Glutamatergic neuron (in vitro differentiated cells): Measurements from ENCODE around the gene WNT5A. TPM values are rescaled to one million over a fixed set of nuclear protein-coding genes. Genes with fewer than 3 reads are reported as not detected.

Experiments used
- DNase-seq: peaks from one replicate; pipeline ENCODE4 v3.0.0; 2022
- H3K27ac Mint-ChIP-seq: one replicate; pipeline ENCODE4 v1.8.0; 2020; ENCODE audit warnings: mild to moderate bottlenecking, mixed read lengths, inconsistent platforms; ENCODE audit not compliant: unreplicated experiment
- H3K27me3 Mint-ChIP-seq: one replicate; pipeline ENCODE4 v1.8.0; 2020; ENCODE audit warnings: mild to moderate bottlenecking, moderate library complexity, mixed read lengths, inconsistent platforms; ENCODE audit not compliant: unreplicated experiment
- H3K36me3 Mint-ChIP-seq: one replicate; pipeline ENCODE4 v1.8.0; 2020; ENCODE audit warnings: mild to moderate bottlenecking, mixed read lengths, inconsistent platforms; ENCODE audit not compliant: unreplicated experiment
- H3K4me1 Mint-ChIP-seq: one replicate; pipeline ENCODE4 v1.8.0; 2020; ENCODE audit warnings: mild to moderate bottlenecking, low read depth, mixed read lengths, inconsistent platforms; ENCODE audit not compliant: unreplicated experiment
- H3K4me3 Mint-ChIP-seq: one replicate; pipeline ENCODE4 v1.8.0; 2020; ENCODE audit warnings: mild to moderate bottlenecking, mixed read lengths, inconsistent platforms; ENCODE audit not compliant: unreplicated experiment
- H3K9me3 Mint-ChIP-seq: one replicate; pipeline ENCODE4 v1.8.0; 2020; ENCODE audit warnings: mild to moderate bottlenecking, moderate library complexity, mixed read lengths, inconsistent platforms; ENCODE audit not compliant: unreplicated experiment
- CTCF ChIP-seq: fragments of 200-600 bp; sonication (generic); IDR thresholded peaks from one replicate; pipeline ENCODE4 v1.5.0; 2021; ENCODE audit not compliant: partially characterized antibody, unreplicated experiment
- total RNA-seq: library from RNA; stranded (reverse); fragmentation: NEBNext Ultra II Directional; extraction: Animal tissue kit (Norgen Biotek cat#: 25700); gene quantifications from one replicate; pipeline ENCODE4 v1.2.1, GENCODE V29; 2021; ENCODE audit not compliant: unreplicated experiment

WNT5A gene
- total RNA-seq, 1 donor from 2014 or later = 0.76 TPM

- no peak for DNase-seq
- no peak overlapping the region for H3K27ac Mint-ChIP-seq
Observed at GRCh38 chr3:55443346-55443745, 43.8 kb downstream of the WNT5A start.

GRCh38 chr3:55442861-55443260, 44.2 kb downstream of the WNT5A start:
- Mint-ChIP-seq H3K27me3 (no peaks in the 10 kb centered on the region), H3K27ac (no peak overlapping the region), H3K4me3 (no peak overlapping the region), H3K9me3 (peaks cover 3% of the 10 kb centered on the region), H3K36me3 (no peaks in the 10 kb centered on the region), H3K4me1 (no peaks in the 10 kb centered on the region)
- TF ChIP-seq CTCF = no peak
- DNase-seq = no peak

More at GRCh38 chr3:55443346-55443745, 43.8 kb downstream of the WNT5A start:
- H3K4me1 Mint-ChIP-seq = no peaks in the 10 kb centered on the region
- H3K36me3 Mint-ChIP-seq = no peaks in the 10 kb centered on the region
- H3K4me3 Mint-ChIP-seq = no peak overlapping the region
- TF ChIP-seq CTCF = no peak
- H3K9me3 Mint-ChIP-seq = peaks cover 3% of the 10 kb centered on the region
- H3K27me3 Mint-ChIP-seq = no peaks in the 10 kb centered on the region

- DNase-seq = no peak
- no peak for TF ChIP-seq CTCF
- no peaks in the 10 kb centered on the region for H3K4me1 Mint-ChIP-seq
- H3K27me3 Mint-ChIP-seq = no peaks in the 10 kb centered on the region
- H3K4me3 Mint-ChIP-seq = no peak overlapping the region
- no peak overlapping the region for H3K27ac Mint-ChIP-seq
- H3K36me3 Mint-ChIP-seq = no peaks in the 10 kb centered on the region
- peaks cover 3% of the 10 kb centered on the region for H3K9me3 Mint-ChIP-seq
Observed at GRCh38 chr3:55441499-55441898, 45.6 kb downstream of the WNT5A start.

- Mint-ChIP-seq H3K27me3 (no peaks in the 10 kb centered on the region), H3K9me3 (peaks cover 3% of the 10 kb centered on the region), H3K4me1 (no peaks in the 10 kb centered on the region), H3K36me3 (no peaks in the 10 kb centered on the region), H3K27ac (no peak overlapping the region), H3K4me3 (no peak overlapping the region)
- no peak for DNase-seq
- no peak for TF ChIP-seq CTCF
Observed at GRCh38 chr3:55440104-55440708, 46.9 kb downstream of the WNT5A start.

GRCh38 chr3:55439657-55440056, 47.4 kb downstream of the WNT5A start:
- no peak for TF ChIP-seq CTCF
- no peaks in the 10 kb centered on the region for H3K4me1 Mint-ChIP-seq
- no peaks in the 10 kb centered on the region for H3K36me3 Mint-ChIP-seq
- no peak overlapping the region for H3K27ac Mint-ChIP-seq
- no peak overlapping the region for H3K4me3 Mint-ChIP-seq
- no peak for DNase-seq
- H3K9me3 Mint-ChIP-seq = peaks cover 3% of the 10 kb centered on the region
- H3K27me3 Mint-ChIP-seq = no peaks in the 10 kb centered on the region
